Astrocyte (in vitro differentiated cells and primary cell): ENCODE measurements around the gene GRPEL2.

Experiments used
- EZH2 ChIP-seq: IDR thresholded peaks from 2 replicates; pipeline ENCODE4 v1.6.1; 2012; ENCODE audit warnings: mild to moderate bottlenecking, low read length, inconsistent platforms; ENCODE audit not compliant: insufficient read depth
- TF ChIP-seq, protein P1 (sequence below): IDR thresholded peaks from 2 replicates; pipeline ENCODE4 v1.5.1; 2011; ENCODE audit warnings: low read depth, mild to moderate bottlenecking, inconsistent platforms, low read length, moderate library complexity; ENCODE audit not compliant: insufficient read depth

- TF ChIP-seq, protein P1, sequence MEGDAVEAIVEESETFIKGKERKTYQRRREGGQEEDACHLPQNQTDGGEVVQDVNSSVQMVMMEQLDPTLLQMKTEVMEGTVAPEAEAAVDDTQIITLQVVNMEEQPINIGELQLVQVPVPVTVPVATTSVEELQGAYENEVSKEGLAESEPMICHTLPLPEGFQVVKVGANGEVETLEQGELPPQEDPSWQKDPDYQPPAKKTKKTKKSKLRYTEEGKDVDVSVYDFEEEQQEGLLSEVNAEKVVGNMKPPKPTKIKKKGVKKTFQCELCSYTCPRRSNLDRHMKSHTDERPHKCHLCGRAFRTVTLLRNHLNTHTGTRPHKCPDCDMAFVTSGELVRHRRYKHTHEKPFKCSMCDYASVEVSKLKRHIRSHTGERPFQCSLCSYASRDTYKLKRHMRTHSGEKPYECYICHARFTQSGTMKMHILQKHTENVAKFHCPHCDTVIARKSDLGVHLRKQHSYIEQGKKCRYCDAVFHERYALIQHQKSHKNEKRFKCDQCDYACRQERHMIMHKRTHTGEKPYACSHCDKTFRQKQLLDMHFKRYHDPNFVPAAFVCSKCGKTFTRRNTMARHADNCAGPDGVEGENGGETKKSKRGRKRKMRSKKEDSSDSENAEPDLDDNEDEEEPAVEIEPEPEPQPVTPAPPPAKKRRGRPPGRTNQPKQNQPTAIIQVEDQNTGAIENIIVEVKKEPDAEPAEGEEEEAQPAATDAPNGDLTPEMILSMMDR, result no peak
- TF ChIP-seq EZH2, result no peak
Observed at GRCh38 chr5:149401051-149401450, 55.8 kb downstream of the GRPEL2 start.
